KOPT-K1 (cell line): ENCODE results near the gene ZBTB42.

Source experiments
- H3K27ac ChIP-seq: fragments of 200-600 bp; sonication (generic); 2 replicates; pipeline ENCODE4 v1.5.1; 2016; ENCODE audit warnings: antibody characterized with exemption, mild to moderate bottlenecking, low read depth, low read length; ENCODE audit not compliant: poor library complexity, severe bottlenecking
- H3K36me3 ChIP-seq: fragments of 200-600 bp; sonication (generic); 2 replicates; pipeline ENCODE4 v1.5.1; 2017; ENCODE audit warnings: antibody characterized with exemption, mild to moderate bottlenecking, low read length, moderate library complexity; ENCODE audit not compliant: insufficient read depth
- H3K9me3 ChIP-seq: fragments of 200-600 bp; sonication (generic); 2 replicates; pipeline ENCODE4 v1.5.1; 2017; ENCODE audit warnings: antibody characterized with exemption, low read length, mild to moderate bottlenecking; ENCODE audit not compliant: insufficient read depth, poor library complexity, severe bottlenecking

ZBTB42 gene

DNA sequence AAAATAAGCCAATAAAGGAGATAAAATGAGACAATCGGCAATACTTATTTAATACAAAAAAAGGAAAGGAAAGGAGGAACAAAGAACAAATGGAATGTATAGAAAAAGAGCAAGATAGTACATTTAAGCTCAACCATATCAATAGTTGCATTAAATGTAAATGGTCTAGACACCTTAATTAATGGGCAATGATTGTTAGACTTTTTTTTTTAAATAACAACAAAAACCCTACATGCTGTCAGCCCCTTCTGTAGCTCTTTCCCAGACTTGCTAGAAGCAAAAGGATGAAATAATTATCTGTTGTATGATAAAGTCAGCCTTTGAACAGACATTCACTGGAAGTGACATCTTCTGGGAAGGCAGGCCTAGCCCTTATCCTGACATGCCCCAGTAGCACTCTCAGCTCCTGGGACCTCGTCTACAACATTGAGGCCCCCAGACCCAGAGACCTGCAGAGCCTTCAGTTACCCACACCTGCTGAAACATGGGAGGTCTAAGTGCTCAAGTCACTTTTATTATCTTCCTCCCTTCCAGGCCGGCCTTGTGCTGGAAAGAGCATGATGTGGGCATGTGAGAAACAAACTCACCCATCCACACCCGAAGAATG lies 34.5 kb upstream of the ZBTB42 start:
- Histone ChIP-seq H3K36me3 (peaks cover 48% of the 10 kb centered on the region), H3K9me3 (peaks cover 5% of the 10 kb centered on the region), H3K27ac (no peak overlapping the region)

- H3K36me3 ChIP-seq, result peaks cover 48% of the 10 kb centered on the region
- H3K27ac ChIP-seq, result no peak overlapping the region
These were observed 33.9 kb upstream of the ZBTB42 start for GRCh38 chr14:104766863-104767633.

DNA sequence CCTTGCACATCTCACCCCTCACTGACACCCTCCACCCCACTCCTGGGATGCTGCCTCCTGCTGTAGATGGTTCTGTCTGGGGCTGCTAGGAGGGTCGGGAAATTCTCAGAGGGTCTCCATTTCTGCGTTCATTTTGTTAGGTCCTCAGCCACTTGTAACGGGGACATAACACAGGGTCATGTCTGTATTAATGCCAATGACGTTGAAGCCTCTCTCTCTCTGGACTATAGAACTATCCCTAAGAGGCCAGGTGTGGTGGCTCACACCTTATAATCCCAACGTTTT lies 33.3 kb upstream of the ZBTB42 start:
- Histone ChIP-seq H3K36me3 (peaks cover 48% of the 10 kb centered on the region), H3K9me3 (peaks cover 9% of the 10 kb centered on the region), H3K27ac (no peak overlapping the region)

More at GRCh38 chr14:104766863-104767633, 33.9 kb upstream of the ZBTB42 start:
- H3K9me3 ChIP-seq, result peaks cover 9% of the 10 kb centered on the region

- peak overlapping the region; percentile 38 for H3K27ac ChIP-seq
- H3K36me3 ChIP-seq, result peaks cover 53% of the 10 kb centered on the region
These were observed 32.2 kb upstream of the ZBTB42 start for GRCh38 chr14:104768437-104769323.

GRCh38 chr14:104769324-104770071 lies 31.4 kb upstream of the ZBTB42 start:
- no peak overlapping the region for H3K27ac ChIP-seq
- peaks cover 9% of the 10 kb centered on the region for H3K9me3 ChIP-seq
- peaks cover 61% of the 10 kb centered on the region for H3K36me3 ChIP-seq

More at GRCh38 chr14:104768437-104769323, 32.2 kb upstream of the ZBTB42 start:
- H3K9me3 ChIP-seq, result peaks cover 9% of the 10 kb centered on the region

- Histone ChIP-seq H3K27ac (no peak overlapping the region), H3K36me3 (peaks cover 67% of the 10 kb centered on the region), H3K9me3 (peaks cover 9% of the 10 kb centered on the region)
These were observed 30.8 kb upstream of the ZBTB42 start for GRCh38 chr14:104770072-104770579.

DNA sequence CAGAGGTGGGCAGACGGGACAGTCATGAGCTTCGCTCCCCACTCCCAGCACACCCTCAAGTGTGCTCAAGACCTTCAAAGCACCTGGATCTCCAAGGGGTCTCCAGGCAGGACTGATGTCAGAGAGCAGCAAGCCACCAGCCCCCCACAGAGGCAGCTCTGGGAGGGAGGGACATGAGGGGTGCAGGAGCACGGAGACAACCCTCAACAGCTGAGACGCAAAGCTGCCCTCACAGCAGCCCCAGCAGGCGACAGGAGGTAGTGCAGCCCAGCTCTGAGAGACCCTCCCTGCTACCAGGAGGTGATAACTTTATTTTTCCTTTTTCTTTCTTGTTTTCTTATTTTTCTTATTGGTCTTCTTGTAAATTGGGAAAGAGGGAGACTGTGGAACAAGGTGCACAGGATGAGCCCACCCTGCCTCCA lies 30.0 kb upstream of the ZBTB42 start:
- H3K36me3 ChIP-seq, result peaks cover 75% of the 10 kb centered on the region
- no peak overlapping the region for H3K27ac ChIP-seq
- H3K9me3 ChIP-seq, result peaks cover 9% of the 10 kb centered on the region

DNA sequence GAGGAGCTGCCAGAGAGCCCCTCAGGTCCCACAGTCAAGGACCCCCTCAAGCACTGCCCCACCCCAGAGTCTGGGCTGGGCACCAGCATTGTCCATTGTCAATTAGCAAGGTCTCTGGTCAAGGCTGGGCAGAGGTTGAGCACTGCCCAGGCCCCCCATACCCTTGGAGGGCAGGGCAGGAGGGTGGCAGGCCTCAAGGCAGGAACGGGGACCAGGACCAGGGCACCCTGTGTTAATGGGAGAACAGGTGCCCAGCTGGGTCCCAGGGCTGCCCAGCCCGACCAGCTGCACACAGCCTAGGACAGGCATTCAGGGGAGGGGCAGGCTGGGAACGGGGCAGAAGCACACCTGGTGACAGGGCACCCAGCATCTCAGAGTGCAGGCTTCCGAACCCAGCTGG lies 29.5 kb upstream of the ZBTB42 start:
- H3K27ac ChIP-seq, result no peak overlapping the region
- H3K9me3 ChIP-seq, result peaks cover 9% of the 10 kb centered on the region
- peaks cover 80% of the 10 kb centered on the region for H3K36me3 ChIP-seq

DNA sequence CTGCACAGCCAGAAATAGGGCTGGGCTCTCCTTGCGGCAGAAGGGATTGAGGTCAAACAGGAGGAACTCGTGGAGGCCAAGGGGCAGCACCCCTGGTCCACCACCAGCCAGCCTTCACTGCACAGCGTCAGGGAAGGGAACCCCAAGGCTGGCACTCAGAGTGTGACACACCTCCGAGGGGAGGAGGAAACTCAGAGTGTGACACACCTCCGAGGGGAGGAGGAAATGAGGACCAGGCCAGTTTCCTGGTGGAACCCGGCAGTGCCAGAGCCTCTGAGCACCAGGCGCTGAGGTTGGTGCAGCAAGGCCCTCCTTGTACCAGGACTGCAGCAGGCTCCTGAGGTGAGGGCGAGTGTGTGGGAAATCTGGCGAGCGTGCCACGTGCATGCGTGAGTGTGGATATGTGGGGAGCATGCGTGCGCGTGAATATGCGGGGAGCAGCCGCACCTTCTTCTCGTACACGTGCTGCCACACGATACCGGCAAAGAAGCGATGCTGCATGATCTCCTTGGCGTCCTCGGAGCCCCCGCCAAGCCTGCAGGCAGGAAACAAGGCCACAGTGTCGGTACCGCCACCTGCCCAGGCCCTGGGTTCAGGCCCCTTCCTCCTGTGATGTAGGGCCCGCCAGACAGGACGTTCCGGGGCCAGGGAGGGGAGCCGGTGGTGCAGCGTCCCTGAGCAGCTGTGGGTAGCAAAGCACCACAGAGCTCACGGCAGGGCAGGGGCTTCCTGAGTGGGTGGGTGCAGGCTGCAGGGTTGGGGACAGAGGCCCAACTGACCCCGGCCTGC lies 28.8 kb upstream of the ZBTB42 start:
- no peak overlapping the region for H3K27ac ChIP-seq
- H3K9me3 ChIP-seq, result peaks cover 9% of the 10 kb centered on the region
- H3K36me3 ChIP-seq, result peaks cover 87% of the 10 kb centered on the region

GRCh38 chr14:104772707-104773504 lies 28.0 kb upstream of the ZBTB42 start:
- Histone ChIP-seq H3K27ac (no peak overlapping the region), H3K9me3 (peaks cover 9% of the 10 kb centered on the region), H3K36me3 (peaks cover 91% of the 10 kb centered on the region)

DNA sequence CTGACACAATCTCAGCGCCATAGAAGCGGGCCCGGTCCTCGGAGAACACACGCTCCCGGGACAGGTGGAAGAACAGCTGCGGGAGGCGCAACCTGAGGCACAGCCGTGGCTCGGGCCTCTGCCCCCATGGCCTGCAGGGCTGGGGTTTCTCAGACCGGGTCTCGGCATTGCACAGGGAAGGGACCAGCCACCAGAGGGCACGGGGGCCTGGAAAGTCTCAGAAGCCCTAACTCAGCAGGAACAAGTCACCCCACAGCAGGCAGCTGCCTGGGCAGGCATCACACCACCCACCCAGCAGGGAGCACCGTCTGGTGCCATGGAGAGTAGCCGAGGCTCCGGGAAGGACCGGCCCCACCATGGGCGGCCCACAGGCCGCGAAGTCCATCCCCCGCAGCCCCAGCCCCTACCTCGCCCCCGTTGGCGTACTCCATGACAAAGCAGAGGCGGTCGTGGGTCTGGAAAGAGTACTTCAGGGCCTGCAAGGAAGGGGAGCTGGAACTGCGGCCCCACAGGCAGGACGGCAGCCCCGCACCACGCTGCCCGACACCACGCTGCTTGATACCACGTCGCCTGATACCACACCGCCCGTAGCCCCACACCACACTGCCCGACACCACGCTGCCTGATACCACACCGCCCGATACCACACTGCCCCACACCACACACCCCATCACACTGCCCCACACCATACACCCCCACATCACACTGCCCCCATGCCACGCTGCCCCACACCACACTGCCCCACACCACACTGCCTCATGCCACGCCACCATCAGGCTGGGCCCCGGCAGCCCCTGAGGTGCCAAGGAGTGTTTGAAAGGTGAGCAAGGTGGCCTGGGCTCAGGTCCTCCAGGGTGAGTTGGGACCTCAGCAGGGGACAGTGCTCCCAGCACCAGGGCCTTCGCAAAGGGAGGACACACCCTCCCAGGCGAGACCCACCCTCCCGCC lies 27.1 kb upstream of the ZBTB42 start:
- Histone ChIP-seq H3K36me3 (peaks cover 96% of the 10 kb centered on the region), H3K9me3 (peaks cover 9% of the 10 kb centered on the region), H3K27ac (no peak overlapping the region)

- no peak overlapping the region for H3K27ac ChIP-seq
- peaks cover 97% of the 10 kb centered on the region for H3K36me3 ChIP-seq
- peaks cover 9% of the 10 kb centered on the region for H3K9me3 ChIP-seq
These were observed 26.3 kb upstream of the ZBTB42 start for GRCh38 chr14:104774453-104775072.
